HG03159 (cell line): Measurements from ENCODE around the gene ARID4B.
"Not testable (repeated sequence)": the region's sequence is repeated elsewhere in the genome, so short reads cannot be mapped to it uniquely, and the experiment has no call there.

Experiments used
- ATAC-seq: cut with Tn5 transposase; IDR thresholded peaks from one replicate; pipeline ENCODE4 v1.9.1; 2021; ENCODE audit warnings: mild to moderate bottlenecking, moderate library complexity; ENCODE audit not compliant: unreplicated experiment

ARID4B gene

DNA sequence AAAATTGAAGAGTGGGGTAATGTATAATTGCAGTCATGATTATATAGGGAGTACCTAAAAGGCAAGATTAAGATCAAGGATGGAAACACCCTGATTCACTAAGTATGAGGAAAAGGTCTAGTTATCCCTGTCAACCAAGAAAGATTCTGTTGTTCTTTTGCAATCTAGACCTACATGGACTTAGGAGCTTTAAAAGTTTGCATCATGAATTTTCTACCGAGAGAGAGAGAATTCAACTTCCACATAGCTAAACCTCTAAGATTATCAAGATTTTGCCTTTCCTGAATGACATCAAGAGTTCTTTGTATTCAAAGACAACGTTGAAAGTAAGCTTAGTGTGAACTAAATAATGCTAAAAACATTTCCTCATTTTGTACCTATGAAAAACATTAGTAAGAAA lies 88.1 kb downstream of the ARID4B start:
- ATAC-seq, result no peak

DNA sequence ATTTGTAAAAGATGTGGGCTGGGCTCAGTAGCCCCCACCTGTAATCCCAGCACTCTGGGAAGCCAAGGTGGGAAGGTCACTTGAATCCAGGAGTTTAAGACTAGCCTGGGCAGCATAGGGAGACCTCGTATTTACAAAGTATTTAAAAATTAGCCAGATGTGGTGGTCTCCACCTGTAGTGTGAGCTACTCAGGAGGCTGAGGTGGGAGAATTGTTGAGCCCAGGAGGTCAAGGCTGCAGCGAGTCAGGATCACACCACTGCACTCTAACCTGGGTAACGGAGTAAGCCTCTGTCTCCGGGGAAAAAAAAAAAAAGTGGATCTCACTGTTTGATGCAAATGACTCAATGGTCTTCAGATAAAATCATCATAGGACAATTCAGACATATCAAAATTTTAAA lies 89.4 kb downstream of the ARID4B start:
- no peak for ATAC-seq

DNA sequence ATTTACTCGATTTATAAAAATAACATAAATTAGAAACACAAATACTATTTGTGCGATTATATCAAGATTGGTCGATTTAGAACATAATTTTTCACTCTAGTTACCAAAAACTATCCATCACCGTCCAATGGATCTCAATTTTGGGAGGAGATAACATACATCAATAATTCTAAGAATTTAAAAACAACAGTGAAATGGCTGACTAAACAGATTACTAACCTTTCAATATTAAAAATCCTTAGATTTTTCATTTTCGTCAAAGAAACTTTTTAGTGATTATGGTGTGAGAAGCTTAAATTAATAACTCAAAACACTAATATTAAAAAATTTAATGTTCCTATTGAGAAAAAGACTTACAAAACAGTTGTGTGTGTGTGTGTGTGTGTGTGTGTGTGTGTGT lies 91.9 kb downstream of the ARID4B start:
- no peak for ATAC-seq

DNA sequence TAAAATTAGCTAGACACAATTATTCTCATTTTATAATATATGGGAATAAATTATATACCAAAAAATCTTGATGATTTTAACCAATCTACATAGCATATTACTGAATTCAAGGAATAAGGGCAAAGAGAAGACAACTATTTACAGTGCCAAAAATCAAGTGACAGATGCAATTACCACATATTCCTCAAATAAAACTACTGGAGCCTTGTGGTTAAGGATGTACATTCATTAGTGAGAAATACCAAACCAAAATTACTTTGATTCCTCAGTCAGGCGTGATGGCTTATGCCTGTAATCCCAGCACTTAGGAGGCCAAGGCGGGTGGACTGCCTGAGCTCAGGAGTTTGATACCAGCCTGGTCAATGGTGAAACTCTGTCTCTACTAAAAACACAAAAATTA lies 98.1 kb downstream of the ARID4B start:
- no peak for ATAC-seq

DNA sequence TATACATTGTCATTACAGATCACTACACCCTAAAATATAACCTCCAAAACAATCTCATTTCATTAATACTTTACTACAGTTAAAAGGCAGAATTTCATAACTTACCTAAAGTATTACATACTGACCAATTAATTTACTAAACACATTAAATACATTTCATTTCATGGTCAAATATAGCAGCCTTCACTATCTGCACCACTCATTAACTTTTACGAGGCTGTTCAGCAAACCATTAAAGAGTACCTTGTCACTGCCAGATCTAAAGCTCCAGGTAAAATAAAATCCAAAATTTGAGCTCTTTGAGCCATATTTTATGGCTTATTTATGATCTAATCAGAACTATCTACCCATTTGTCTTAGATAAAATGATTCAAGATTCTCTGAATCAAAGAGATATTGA lies 100.6 kb downstream of the ARID4B start:
- no peak for ATAC-seq

DNA sequence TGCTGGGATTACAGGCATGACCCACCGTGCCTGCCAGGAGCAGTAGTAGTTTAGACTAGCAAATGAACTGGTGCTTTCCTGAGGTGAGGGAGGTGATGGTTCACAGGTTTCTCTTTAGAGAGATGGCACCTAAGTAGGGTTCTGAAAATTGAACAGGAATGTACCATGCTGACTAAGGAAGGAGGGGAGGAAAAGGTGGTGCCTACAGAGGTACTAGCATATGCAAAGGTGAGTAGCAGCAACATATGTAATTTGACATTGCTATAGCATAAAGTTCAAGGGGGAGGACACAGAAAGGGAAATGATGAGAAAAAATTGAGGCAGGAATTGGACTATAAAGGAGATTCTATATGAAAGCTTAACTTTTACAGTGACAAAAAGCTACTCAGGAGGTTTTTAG lies 101.0 kb downstream of the ARID4B start:
- no peak for ATAC-seq

DNA sequence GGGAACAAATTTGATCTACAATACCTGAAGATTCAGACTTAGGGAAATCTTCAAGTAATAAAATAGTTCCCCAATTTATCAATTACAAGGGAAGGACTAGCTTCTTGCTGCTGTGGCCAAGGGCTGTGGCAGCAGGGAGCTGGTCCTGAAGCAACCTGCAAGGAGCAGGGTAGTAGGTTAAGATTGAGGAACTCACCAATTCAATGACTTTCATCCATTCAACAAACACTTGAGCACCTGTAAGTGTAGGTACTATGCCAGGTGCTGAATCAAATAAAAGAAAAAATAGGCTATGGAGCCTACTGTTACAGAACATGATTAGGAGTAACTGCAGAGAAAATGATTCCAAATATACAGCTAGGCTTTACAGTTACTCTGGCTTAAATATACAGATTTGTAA lies 102.7 kb downstream of the ARID4B start:
- no peak for ATAC-seq

DNA sequence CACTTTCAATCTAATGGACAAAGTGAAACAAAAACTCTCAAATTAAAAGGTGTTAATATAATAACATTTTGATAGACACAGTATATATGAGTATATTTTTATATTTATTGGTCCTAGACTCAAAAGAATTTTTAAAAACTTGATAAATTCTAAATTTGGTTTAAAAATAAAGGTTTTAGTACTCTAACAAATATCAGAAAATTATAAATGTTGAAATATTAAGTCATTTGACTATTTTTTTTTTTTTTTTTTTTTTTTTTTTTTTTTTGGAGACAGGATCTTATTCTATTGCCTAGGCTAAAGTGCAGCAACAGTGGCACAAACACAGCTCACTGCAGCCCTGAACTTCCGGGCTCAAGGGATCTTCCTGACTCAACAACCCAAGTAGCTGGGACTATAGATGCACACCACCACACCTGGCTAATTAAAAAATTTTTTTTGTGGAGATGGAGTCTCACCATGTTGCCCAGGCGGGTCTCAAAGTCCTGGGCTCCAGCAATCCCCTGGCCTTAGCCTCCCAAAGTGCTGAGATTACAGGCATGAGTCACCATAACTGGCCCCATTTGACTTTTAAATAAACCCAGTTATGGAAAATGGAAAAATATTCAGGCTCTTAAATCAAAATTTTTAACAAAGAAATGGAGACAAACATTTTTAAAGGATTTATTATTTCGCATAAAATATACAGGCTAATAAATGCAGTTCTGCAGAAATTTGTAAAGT lies 106.2 kb downstream of the ARID4B start:
- ATAC-seq, result no peak

DNA sequence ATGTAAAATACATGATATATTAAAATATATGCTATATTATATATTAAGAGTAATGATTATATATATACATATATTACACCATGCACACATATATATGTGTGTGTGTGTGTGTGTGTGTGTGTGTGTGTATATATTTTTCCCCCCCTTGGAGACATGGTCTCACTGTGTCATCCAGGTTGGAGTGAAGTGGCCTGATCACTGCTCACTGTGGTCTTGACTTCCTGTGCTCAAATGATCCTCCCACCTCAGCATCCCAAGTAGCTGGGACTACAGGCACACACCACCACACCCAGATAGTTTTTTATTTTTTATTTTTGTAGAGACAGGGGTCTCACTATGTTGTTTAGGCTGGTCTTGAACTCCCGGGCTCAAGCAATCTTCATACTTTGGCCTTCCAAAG lies 112.5 kb downstream of the ARID4B start:
- ATAC-seq, result no peak

DNA sequence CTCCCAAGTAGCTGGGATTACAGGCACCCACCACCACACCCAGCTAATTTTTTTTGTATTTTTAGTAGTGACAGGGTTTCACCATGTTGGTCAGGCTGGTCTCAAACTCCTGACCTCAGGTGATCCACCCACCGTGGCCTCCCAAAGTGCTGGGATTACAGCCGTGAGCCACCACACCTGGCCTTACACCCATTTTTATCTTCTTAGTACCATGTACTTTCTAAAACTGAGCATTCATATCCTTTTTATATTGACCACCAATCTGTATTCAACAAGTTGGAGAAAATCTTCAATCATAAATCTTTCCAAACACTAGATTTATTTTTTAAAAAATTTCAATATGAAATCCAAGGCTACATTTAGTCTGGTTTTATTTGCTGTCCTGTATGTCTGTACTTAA lies 113.0 kb downstream of the ARID4B start:
- not testable (repeated sequence) for ATAC-seq

DNA sequence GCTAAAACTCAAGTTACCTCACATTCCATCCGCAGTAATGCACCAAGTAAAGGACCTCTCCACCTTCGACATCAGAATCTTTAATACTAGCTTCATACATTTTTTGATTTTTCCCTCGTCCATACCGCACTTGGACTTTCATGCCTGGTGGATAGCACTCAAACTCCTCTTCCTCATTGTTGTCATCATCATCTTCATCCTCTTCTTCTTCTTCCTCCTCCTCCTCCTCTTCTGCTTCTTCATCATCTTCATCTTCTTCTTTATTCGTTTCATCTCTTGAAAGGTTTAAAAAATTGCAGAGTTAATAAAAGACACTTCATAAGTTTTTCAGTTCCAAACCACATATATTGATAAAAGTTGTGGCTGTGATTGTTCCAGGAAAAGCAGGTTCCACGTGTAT lies 114.2 kb downstream of the ARID4B start:
- no peak for ATAC-seq

DNA sequence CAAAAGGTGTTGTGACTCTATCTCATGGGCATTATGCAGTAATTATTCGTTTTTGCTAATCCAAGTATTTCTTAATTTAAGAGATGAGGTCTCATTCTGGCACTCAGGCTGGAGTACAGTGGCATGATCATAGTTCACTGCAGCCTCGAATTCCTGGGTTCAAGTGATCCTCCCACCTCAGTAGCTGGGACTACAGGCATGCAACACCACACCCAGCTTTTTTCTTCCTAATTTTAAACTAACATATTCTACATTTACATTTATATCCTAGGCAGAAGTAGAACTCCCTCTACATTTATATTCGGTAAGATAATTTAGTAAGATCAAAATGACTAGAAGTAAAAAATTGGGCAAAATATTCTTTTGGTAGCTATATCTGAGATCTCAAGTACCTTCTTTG lies 116.5 kb downstream of the ARID4B start:
- ATAC-seq, result no peak

DNA sequence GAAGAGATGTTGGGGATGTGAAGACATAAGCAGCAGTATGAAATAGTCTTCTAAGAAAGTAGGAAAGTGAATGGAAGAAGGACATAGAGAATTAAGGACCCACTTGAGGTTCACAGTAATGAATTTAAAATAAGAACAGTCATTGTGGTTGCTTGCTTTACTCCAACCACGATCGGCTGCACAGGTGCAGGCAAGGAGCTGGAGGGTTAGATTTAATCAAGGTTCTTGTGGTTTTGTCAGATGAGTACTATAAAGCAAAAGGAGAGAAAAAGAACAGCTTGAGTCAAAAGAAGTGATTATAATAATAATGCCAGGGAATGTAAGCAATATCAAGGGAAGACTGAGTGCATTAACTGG lies 120.8 kb downstream of the ARID4B start:
- ATAC-seq, result no peak

DNA sequence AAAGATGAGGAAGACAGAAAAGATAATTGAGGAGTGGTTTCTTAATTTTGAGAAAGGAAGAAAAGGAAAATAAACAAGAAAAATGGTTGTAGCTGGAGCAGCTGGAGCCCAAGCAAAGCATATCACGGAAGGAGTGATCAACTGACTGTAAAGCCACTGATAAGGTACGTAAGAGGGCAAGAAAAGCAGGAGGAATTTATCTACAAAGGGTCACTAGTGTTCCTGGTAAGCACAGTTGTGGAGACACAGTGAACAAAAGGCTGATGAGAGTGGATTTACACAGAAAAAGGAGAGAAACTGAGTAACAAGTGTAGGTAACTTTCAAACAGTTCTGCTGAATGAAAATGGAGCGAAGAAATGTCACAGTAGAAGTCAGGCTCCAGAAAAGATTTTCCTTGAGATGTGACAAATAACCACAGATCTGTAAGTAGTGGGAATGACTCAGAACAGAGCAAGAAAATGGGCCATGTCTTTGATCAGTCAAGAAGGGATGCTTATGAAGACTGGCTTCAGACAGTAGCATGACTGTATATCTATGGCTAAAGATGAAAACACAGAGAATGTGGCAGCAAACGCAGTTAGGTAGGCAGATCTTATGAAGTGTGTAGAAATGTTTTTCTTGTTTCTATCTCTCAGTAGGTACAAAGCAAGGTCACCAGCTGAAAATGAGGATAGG lies 121.3 kb downstream of the ARID4B start:
- ATAC-seq, result no peak

DNA sequence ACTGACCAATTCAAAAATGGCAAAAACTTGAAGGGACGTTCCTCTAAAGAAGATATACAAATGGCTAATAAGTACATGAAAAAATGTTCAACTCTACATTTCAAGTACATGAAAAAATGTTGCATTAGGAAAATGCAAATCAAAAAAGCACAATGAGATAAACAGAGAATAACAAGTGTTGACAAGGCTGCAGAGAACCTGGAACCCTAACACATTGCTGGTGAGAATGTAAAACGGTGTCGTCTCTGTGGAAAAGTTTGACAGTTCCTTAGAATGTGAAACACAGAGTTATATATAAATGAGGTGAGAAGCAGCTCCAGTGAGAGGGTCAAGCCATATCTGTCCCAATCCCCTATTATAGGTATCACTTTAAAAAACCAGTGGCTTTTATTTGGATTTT lies 122.3 kb downstream of the ARID4B start:
- no peak for ATAC-seq

DNA sequence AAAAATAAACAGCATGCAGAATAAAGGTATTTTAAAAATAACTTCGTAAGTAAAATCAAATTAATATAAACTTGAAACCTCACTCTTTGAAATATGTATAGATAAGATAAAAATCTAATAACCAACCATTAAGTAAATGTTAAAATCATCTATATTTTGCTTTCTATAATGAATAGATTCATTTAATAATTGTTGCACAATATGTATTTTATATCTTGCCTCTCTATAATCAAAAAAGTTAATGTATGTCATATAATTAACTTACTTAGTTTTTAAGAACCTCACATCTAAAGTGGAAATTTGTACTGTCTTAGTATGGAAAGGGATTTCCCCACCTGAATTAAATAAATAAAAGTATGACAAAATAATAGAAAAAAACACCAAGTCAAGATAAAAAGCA lies 124.6 kb downstream of the ARID4B start:
- ATAC-seq, result no peak

DNA sequence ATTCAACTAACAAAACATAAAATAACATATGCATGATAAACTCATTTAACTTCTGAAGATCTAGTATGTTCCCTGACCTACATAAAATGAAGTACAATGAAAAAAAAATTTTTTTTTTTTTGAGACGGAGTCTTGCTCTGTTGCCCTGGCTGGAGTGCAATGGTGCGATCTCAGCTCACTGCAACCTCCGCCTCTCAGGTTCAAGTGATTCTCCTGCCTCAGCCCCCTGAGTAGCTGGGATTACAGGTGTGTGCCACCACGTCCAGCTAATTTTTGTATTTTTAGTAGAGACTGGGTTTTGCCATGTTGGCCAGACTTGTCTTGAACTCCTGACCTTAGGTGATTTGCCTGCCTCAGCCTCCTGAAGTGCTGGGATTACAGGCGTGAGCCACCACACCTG lies 125.5 kb downstream of the ARID4B start:
- ATAC-seq, result not testable (repeated sequence)

DNA sequence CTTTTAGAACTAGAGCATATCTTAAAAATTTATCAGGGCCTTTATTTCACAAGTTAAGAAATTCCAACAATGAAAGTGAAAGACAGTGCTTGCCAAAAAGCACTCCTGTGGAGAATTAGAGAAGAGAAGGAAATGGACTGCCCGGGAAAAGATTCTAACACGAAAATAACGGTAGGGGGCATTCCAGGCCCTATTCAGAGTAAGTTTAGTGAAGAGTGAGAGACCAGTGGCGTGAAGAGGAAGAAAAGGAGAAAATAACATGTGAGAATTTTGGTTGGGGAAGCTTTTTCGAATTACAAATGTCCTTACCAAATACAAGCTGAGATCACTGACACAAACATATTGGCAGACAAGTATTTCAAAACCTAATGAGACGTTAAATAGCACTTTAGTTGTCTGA lies 128.5 kb downstream of the ARID4B start:
- no peak for ATAC-seq

DNA sequence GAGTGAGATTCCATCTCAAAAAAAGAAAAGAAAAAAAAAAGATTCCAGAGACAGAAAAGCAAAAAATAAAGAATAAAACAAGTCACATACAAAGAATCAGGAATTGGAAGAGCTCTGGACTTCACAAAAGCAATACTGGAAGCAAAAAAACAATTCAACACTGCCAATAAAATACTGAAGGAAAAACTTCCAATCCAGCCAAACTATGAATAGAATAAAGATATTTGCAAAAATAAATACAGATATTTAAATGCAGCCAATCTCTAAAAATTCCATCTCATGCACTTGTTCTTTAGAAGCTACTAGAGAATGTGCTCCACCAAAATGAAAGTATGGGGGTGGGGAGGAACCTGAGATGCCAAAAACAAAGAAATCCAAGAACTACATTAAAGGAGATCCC lies 137.5 kb downstream of the ARID4B start:
- ATAC-seq, result no peak

DNA sequence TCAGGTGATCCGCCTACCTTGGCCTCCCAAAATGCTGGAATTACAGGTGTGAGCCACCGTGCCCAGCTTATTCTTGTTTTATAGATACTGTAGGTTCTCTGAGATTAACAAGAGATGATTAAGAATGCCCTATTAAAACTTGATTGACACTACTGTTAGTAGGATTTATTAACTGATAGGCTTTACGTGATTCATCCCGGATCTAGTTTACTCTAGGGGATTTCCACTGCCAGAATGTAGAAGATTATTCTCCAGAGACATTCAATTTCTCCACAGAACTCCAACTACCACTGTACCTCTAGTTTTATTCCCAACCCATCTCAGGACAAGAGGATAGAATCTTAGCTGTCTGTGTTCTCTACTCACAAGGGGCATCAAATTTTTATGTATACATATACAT lies 140.7 kb downstream of the ARID4B start:
- ATAC-seq, result no peak

DNA sequence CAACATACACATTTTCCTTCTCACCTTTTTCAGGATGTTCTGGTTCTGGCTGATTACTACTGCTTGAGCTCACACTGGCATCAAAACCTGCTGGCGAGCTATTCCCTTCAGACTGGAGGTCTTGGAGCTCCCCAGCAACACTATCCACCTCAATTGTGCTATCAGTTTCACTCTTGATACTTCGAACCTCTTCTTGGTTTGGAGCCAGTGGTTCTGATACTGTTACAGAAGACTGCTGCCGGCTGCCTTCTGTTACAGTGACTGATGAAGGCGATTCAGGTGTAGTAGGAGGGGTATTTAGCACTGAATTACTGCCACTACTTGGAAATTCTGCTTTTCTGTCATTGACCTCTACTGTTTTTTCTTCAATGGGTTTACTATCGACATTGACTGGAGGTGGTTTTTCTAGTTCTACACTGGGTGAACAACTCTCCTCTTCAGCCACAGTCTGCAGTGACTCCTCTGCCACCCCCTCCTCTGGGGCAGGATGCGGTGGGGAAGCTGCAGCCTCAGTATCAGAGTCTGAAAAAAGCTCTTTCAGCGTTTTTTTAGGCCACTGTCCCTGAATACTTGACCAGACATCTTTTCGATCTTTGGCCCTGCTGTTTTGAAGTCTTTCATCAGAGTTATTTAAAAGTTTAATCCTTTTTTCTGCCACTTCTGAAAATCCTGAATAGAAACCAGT lies 146.3 kb downstream of the ARID4B start:
- ATAC-seq, result no peak

DNA sequence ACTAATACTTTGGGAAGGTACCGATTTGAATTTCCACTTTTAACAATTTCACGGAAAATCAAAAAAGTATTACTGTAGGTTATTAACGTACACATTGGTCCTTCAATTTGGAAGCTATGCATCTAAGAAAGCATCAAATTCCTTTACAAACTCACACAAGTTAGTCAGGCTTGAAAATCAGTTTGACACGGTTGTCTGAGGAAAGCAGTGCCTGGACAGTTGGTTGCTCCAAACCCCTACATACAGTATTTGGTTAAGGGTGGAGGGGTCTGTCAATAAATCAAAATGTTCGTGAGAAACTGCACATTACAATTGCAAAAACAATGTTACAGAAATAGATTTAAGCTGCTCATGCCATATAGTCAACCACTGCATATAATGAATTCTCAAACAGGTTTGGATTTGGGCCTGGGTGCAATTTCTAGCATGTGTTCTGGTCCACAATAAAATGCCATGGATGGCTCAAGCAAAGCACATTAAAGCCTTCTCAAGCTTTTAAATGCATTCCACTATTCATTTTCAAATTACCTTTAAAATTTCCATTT lies 147.0 kb downstream of the ARID4B start:
- no peak for ATAC-seq
